ENCODE measurements around the gene HPSE.

- TF ChIP-seq CTCF (IDR thresholded peaks at IDR 0.05) (no peak), POLR2A (IDR thresholded peaks at IDR 0.05) (no peak), EP300 (IDR thresholded peaks at IDR 0.05) (no peak)
These were observed 18.0 kb downstream of the HPSE start for GRCh38 chr4:83316459-83317165.

Data from tibial nerve (tissue), 4 donors.